ENCODE data around the gene SIX2. TPM values are rescaled to one million over a fixed set of nuclear protein-coding genes. Genes with fewer than 3 reads are reported as not detected.

The SIX2 gene
- total RNA-seq, 1 donor: 0.10 TPM

DNA sequence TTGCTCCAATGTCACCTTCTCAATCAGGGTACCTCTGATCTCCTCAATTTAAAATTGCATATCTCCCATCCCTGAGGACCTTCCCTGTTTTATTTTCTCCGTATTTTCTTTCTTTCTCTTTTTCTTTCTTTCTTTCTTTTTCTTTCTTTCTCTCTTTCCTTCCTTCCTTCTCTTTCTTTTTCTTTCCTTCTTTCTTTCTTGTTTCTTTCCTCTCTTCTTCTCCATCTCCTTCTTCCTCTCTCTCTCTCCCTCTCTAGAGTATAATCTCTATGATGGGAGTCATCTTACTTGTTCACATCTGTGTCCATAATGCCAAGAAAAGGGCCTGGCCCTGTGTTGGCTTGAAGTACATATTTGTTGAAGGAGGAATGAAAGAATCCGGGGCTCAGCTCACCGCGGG, 21.3 kb upstream of the SIX2 start:
- H3K4me1 ChIP-seq (ENCODE audit: insufficient read depth, low read length): no peaks in the 10 kb centered on the region
- H3K4me3 ChIP-seq (ENCODE audit: low read length): no peak overlapping the region
- H3K27me3 ChIP-seq (ENCODE audit: insufficient read depth, low read length): peaks cover 3% of the 10 kb centered on the region
- no peaks in the 10 kb centered on the region for H3K9me3 ChIP-seq (ENCODE audit: low read depth, low read length)

DNA sequence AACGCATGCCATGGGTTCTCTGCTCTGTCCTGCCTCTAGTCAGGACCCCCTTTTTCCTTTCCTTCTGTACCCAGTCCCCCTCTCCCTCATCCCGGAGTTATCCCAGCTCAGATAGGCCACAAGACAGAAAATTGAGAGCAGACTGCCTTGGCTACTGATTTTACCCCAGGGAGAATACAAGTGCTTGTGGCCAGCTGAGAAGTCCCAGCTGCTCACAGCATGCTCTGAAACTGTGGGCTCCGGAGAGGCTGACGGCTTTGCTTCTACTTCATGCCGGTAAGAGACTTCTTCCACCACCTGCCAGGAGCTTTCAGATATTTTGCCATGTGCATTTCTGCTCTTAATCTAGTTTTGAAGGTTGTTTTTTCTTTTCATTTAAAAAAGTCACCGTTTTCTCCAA, 20.0 kb upstream of the SIX2 start:
- Histone ChIP-seq H3K4me1 (ENCODE audit: insufficient read depth, low read length) (no peaks in the 10 kb centered on the region), H3K4me3 (ENCODE audit: low read length) (no peak overlapping the region), H3K27me3 (ENCODE audit: insufficient read depth, low read length) (peaks cover 3% of the 10 kb centered on the region), H3K9me3 (ENCODE audit: low read depth, low read length) (no peaks in the 10 kb centered on the region)

DNA sequence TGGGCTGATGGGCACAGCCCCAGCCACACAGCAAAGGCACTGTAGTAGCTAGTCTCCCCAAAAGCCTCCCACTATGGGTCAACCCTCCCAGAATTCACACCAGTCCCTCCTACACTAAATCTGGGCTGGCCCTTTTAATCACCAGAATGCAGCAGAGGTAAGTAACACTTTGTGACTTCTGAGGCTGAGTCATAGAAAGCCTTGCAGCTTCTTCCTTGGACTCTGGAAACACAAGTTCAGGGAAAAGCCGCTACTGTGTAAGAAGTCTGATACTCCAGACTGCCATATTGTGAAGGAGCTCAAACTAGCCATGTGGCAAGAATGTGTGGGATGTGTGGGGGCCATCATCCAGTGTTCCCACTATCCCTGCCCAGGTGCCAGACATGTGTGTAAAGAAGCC, 19.0 kb upstream of the SIX2 start:
- no peak overlapping the region for H3K4me3 ChIP-seq (ENCODE audit: low read length)
- no peaks in the 10 kb centered on the region for H3K4me1 ChIP-seq (ENCODE audit: insufficient read depth, low read length)
- H3K9me3 ChIP-seq (ENCODE audit: low read depth, low read length): no peaks in the 10 kb centered on the region
- H3K27me3 ChIP-seq (ENCODE audit: insufficient read depth, low read length): peaks cover 3% of the 10 kb centered on the region

DNA sequence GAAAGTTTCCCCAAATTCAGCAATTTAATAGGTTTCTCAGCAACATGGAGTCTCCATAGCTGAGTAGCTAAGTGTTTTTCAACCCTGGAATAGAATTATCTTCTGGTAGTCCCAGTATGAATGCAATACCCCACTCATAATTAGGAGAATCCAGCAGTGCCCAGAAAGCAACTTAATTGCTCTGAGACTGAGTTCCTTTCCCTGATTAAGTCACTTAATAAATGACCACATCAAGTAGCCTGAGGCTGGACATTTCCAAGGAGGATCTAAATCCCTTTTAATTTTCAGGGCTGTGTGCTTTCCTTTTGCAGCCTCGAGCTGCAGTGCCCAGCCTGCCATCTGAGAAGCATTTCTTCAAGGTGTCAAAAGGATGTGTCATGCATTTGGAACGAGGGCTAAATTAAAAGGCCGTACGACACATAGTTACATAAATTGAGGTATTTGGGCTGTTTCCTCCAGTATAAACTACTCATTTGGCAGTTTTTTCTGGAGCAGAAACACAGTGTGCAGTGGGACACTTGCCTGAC, 17.7 kb upstream of the SIX2 start:
- H3K4me3 ChIP-seq (ENCODE audit: low read length): no peak overlapping the region
- H3K4me1 ChIP-seq (ENCODE audit: insufficient read depth, low read length): no peaks in the 10 kb centered on the region
- peaks cover 3% of the 10 kb centered on the region for H3K27me3 ChIP-seq (ENCODE audit: insufficient read depth, low read length)
- no peaks in the 10 kb centered on the region for H3K9me3 ChIP-seq (ENCODE audit: low read depth, low read length)

DNA sequence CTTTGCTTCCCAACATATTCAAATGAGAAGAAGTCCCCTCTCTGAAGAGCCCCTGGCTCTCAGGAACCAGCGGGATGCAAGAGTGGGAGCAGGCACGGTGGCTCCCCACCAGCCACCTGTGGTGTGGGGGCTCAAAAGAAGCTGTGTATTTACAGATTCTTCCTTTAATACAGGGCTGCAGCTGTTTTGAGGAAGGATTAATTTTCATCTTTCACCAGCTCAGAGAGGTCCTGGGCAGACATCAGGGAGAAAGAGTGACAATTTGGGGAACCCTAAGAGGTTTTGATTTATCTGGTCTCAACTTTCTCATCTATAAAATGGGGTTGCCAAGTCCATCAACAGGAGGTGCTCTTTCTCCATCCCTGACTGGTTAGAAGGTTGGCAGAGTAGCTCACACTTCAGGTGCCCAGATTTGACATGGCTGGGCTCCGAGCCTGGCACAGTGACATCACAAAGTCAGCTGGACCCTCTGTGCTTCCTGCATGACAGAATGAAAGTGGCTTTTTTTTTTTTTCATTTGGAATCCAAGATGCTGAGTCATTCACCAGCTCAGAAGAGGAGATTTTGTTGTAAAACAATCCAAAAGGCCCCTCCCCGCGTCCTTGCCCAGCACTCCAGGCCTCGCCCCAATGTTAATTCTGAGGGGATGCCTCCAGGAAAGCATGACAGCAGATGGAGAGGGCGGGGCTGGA, 15.5 kb upstream of the SIX2 start:
- Histone ChIP-seq H3K4me3 (ENCODE audit: low read length) (no peak overlapping the region), H3K9me3 (ENCODE audit: low read depth, low read length) (no peaks in the 10 kb centered on the region), H3K4me1 (ENCODE audit: insufficient read depth, low read length) (no peaks in the 10 kb centered on the region), H3K27me3 (ENCODE audit: insufficient read depth, low read length) (peaks cover 7% of the 10 kb centered on the region)

DNA sequence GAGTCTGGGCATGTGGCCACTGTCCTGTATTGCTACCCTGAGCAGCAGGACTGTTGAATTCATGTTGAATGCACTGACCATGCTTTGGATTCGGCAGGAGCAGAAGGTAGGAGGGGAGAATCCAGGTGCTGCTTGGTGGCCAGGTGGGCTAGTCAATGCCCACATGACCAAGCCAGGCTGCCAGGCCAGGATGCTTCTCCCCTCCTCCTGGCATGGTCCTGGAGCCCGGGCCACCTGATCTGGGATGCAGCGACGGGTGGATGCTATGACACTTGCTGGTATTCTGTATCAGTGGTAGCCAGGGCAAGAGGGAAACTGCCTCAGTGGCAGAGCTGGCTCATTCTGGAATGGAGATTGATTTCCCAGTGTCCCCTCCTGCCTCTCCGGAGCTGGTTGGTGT, 14.8 kb upstream of the SIX2 start:
- Histone ChIP-seq H3K4me3 (ENCODE audit: low read length) (no peak overlapping the region), H3K27me3 (ENCODE audit: insufficient read depth, low read length) (peaks cover 8% of the 10 kb centered on the region), H3K4me1 (ENCODE audit: insufficient read depth, low read length) (no peaks in the 10 kb centered on the region), H3K9me3 (ENCODE audit: low read depth, low read length) (no peaks in the 10 kb centered on the region)

DNA sequence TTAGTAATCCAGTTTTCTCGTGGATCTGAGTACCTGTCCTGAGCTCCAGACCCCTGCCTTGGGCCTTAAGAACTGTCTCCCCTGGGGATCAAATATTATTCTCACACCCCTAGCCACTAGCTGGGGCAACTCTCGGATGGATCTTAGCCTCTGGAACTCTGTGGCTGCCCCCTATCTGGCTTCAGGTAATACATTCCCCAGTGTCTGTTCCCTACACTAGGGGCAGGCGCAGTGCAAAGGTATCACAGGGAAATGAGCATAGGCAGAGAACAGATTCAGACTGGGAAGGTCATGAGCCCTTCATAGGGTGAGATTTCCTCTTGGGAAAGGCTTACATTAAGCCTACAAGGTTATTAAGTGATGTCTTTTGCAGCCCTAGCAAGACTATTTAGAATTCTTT, 11.2 kb upstream of the SIX2 start:
- Histone ChIP-seq H3K27me3 (ENCODE audit: insufficient read depth, low read length) (peaks cover 28% of the 10 kb centered on the region), H3K4me1 (ENCODE audit: insufficient read depth, low read length) (no peaks in the 10 kb centered on the region), H3K4me3 (ENCODE audit: low read length) (no peak overlapping the region), H3K9me3 (ENCODE audit: low read depth, low read length) (no peaks in the 10 kb centered on the region)

DNA sequence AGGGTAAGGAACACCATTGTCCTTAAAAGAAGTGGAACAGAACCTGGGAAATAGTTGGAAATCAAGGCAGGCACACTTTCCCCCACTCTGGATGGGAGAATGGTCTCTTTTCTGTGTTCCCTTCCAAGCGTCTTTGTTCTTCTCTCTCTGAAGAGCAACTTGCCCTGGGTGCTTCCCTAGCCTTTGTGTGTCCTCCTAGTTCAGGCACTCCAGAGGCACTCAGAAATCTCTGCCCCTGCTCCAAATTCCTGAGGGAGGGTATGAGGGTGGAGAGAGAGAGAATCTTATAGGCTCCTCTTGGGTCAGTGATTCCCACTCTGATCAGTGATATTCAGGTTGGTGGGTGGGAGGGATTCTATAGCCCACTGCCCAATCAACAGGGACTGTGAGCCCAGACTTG, 8.8 kb upstream of the SIX2 start:
- Histone ChIP-seq H3K4me3 (ENCODE audit: low read length) (no peak overlapping the region), H3K4me1 (ENCODE audit: insufficient read depth, low read length) (peaks cover 7% of the 10 kb centered on the region), H3K27me3 (ENCODE audit: insufficient read depth, low read length) (peaks cover 51% of the 10 kb centered on the region), H3K9me3 (ENCODE audit: low read depth, low read length) (no peaks in the 10 kb centered on the region)

DNA sequence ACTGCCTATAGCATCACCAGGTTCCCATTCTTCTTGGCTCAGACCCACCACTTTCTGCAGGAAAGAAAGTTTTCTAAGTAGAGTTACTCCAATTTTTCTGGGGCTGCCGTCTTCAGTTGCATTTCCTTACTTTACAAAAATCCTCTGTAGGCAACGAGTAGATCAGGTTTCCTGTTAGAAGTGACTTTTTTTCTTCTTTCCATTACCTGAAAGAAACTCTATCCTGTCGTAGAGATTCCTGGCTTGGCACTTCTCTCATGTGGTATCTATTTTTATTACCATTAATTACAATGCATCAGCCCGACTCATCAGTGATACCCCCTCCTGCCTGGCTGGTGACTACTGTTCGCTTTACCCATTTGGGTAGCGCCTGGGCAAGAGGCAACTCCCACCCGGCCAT, 5.6 kb upstream of the SIX2 start:
- H3K4me3 ChIP-seq (ENCODE audit: low read length): no peak overlapping the region
- H3K4me1 ChIP-seq (ENCODE audit: insufficient read depth, low read length): peaks cover 12% of the 10 kb centered on the region
- no peaks in the 10 kb centered on the region for H3K9me3 ChIP-seq (ENCODE audit: low read depth, low read length)
- peaks cover 79% of the 10 kb centered on the region for H3K27me3 ChIP-seq (ENCODE audit: insufficient read depth, low read length)

DNA sequence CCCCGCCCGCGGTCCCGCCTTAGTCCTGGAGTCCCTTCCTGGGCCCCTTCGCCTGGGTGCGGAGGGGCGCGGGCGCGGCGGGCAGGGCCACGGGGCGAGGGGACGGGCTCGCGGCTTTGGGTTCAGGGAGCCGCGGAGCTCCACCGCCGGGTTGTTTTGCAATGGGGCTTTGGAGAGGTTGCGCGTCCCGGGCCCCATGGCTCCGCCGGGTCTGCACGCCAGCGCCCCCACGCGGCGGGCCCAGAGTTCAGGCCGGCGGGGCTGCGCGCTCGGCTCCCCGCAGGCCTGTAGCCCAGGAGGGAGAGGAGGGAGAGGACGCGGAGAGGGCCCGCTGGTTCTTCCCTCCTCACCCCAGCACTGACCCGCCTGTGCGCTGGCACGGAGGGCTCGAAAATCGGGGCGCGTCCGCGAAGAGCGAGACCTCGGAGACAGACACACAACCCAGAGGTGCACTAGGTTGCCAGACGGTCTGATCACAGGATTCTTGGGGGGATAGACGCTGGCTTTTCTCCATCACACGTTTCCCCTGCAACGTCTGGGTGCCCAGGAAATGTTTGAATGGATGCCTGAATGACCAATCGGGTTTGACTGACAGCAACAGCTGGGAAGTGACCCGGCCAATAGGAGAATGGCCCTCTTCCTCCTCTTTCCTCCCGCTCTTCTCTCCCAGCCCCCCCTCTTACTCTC, 4.9 kb upstream of the SIX2 start:
- Histone ChIP-seq H3K4me1 (ENCODE audit: insufficient read depth, low read length) (peaks cover 18% of the 10 kb centered on the region), H3K9me3 (ENCODE audit: low read depth, low read length) (no peaks in the 10 kb centered on the region), H3K4me3 (ENCODE audit: low read length) (no peak overlapping the region), H3K27me3 (ENCODE audit: insufficient read depth, low read length) (peaks cover 83% of the 10 kb centered on the region)

DNA sequence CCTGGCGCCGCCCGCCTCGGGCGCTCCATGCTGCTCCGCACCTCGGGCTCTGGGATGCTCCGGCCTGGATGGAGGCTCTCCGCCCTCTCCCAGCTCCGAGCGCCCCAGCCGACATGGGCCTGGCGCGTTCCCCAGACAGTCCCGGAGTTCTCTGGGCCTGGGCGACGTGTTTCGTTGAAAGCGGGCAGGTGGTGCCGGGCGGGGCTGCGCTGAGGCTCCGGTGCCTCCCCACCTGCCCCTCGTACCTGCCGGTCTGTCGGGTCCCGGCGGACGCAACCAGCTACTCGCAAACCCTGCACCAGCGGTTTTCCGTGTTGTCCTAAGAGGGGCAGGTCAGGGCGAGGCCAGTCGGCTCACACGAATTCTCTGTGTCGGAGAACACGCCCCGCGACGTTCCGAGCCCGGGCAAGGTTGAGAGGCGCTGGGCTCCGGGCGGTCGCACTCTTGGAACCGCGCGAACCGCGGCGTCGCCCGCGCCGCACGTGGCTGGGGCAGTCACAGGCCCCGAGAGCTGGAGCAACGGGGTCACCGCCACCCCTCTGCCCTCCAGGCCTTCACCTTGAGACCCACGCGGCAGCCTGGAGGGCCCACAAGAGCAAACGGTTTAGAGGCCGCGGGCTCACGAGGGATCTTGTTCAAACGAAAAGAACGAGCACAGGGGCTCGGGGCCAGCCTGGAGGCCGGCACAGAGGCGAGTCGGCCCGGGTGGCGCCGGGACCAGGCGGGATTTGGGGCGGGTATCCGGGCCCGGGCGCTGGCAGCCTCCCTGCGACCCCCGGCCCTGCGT, 4.2 kb upstream of the SIX2 start:
- peaks cover 86% of the 10 kb centered on the region for H3K27me3 ChIP-seq (ENCODE audit: insufficient read depth, low read length)
- H3K4me3 ChIP-seq (ENCODE audit: low read length): no peak overlapping the region
- H3K9me3 ChIP-seq (ENCODE audit: low read depth, low read length): no peaks in the 10 kb centered on the region

DNA sequence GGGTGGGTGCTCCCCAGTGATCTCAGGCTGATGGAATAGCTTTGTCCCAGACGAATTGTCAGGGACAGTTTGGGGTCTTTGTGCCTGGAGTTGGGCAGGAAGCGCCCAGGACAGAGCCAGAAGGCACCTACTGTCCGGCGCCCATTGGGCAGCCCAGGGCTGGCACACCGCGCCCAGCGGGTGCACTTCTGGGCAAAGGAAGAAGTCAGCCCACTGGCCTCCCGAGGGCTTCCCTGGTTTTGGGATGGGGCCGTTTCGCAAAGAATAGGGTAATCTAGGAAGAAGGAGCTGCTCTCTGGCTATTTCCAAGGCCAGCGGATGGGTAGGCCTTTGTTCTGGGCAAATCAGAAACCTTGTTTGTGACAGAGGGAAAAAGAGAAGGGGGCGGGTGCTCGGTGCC, 3.5 kb upstream of the SIX2 start:
- Histone ChIP-seq H3K4me3 (ENCODE audit: low read length) (no peak overlapping the region), H3K4me1 (ENCODE audit: insufficient read depth, low read length) (peaks cover 28% of the 10 kb centered on the region), H3K9me3 (ENCODE audit: low read depth, low read length) (no peaks in the 10 kb centered on the region), H3K27me3 (ENCODE audit: insufficient read depth, low read length) (peaks cover 93% of the 10 kb centered on the region)

More for the DNA sequence above, 4.2 kb upstream of the SIX2 start:
- peaks cover 23% of the 10 kb centered on the region for H3K4me1 ChIP-seq (ENCODE audit: insufficient read depth, low read length)

DNA sequence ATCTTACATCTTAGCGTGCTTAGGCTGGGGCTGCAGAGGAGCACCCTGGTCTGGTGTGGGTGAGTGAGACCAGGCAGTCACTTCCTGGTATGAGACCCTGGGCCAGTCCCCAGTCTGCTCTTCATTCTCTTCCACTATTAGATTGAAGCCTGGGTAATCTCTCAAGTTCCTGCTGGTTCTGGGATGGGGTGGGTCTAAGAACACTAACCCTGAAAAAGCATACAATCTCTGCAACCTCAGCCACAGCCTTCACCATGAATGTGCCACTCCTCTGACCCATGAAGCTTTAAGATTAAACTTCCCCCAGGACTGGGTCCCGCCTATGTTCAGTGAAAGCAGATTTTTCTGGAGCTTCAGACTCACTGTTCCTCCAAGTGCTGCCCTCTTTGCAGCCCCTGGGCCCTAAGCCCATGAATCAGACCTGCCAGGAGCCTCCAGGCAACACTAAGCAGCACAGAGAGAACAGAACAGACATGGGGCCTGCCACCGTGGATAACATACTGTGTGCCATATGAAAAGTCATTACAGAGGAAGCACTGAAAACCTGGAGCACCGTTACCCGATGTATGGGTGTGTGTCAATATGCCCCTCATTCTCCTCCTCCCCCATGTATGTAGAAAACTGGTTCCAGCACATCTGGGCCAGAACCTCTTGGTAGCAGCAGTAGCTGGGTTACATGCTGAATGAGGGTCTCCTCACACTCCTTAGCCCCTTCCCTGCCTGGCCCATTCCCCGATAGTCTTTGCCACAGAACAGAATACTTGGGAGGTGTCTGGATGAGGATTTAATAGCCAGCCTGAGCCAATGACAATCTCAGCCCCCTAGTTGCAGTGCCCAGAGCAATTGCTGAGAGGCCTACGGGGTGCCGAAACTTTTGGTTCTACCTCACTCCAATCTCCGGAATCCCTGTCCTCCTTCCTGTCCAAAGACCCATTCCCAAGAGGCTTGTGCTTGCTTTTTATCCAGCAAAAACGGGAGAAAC, 2.7 kb upstream of the SIX2 start:
- Histone ChIP-seq H3K27me3 (ENCODE audit: insufficient read depth, low read length) (peaks cover 94% of the 10 kb centered on the region), H3K4me1 (ENCODE audit: insufficient read depth, low read length) (peaks cover 28% of the 10 kb centered on the region), H3K9me3 (ENCODE audit: low read depth, low read length) (no peaks in the 10 kb centered on the region), H3K4me3 (ENCODE audit: low read length) (no peak overlapping the region)

DNA sequence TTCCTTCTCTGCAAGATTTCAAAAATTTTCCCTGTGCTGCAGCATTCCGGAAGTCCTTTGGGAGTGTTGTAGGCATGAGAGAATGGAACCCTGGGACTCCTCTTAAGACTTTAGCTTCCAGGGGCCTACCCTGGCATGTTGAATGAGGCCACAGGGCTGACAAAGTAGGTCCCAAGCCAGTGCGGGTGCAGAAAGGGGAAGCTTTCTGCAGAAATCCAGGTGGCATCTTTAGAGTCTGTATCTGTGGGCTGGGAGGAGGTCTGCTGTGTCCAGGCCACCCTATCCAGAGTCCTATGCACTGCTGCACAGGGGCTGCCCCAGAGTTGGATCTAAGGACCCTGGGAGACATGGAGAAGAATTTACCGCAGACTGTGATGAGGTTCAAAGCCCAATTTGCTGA, 1.9 kb upstream of the SIX2 start:
- Histone ChIP-seq H3K9me3 (ENCODE audit: low read depth, low read length) (no peaks in the 10 kb centered on the region), H3K27me3 (ENCODE audit: insufficient read depth, low read length) (peaks cover 94% of the 10 kb centered on the region), H3K4me1 (ENCODE audit: insufficient read depth, low read length) (peaks cover 32% of the 10 kb centered on the region), H3K4me3 (ENCODE audit: low read length) (no peak overlapping the region)

All from mononuclear cell (primary cell).